Mesothelial cell of epicardium (in vitro differentiated cells): ENCODE data around the gene TMEM98. TPM values are rescaled to one million over a fixed set of nuclear protein-coding genes. Genes with fewer than 3 reads are reported as not detected.

Experiments
- DNase-seq, 2 experiments: peaks; one replicate each; pipeline ENCODE4 v3.0.0; 2021; ENCODE audit warnings: low spot score in 2 of 2; ENCODE audit not compliant: unreplicated experiment in 2 of 2
- H3K27ac Mint-ChIP-seq: 2 replicates; pipeline ENCODE4 v1.8.0; 2021; ENCODE audit warnings: mixed read lengths
- H3K27me3 Mint-ChIP-seq: 2 replicates; pipeline ENCODE4 v1.8.0; 2021; ENCODE audit warnings: low read depth, mixed read lengths
- H3K36me3 Mint-ChIP-seq: 2 replicates; pipeline ENCODE4 v1.8.0; 2021; ENCODE audit warnings: mixed read lengths
- H3K4me1 Mint-ChIP-seq: 2 replicates; pipeline ENCODE4 v1.8.0; 2021; ENCODE audit warnings: mixed read lengths
- H3K4me3 Mint-ChIP-seq: 2 replicates; pipeline ENCODE4 v1.8.0; 2021; ENCODE audit warnings: mild to moderate bottlenecking, moderate library complexity, mixed read lengths
- H3K9me3 Mint-ChIP-seq: 2 replicates; pipeline ENCODE4 v1.8.0; 2021; ENCODE audit warnings: mixed read lengths
- CTCF ChIP-seq: fragments of 200-600 bp; sonication (generic); IDR thresholded peaks from one replicate; pipeline ENCODE4 v1.5.0; 2021; ENCODE audit warnings: antibody characterized with exemption; ENCODE audit not compliant: unreplicated experiment
- total RNA-seq: library from RNA; stranded (reverse); gene quantifications from 3 replicates; pipeline ENCODE4 v1.2.1, GENCODE V29; 2021

Gene TMEM98
- total RNA-seq, 1 donor from 2014 or later, result 205 TPM

GRCh38 chr17:32927201-32927723 lies 691 bp upstream of the TMEM98 start:
- H3K4me1 Mint-ChIP-seq, result peaks cover 12% of the 10 kb centered on the region
- TF ChIP-seq CTCF, result no peak
- H3K27me3 Mint-ChIP-seq, result no peaks in the 10 kb centered on the region
- no peak for DNase-seq
- H3K4me3 Mint-ChIP-seq, result peak overlapping the region; percentile 75
- no peaks in the 10 kb centered on the region for H3K9me3 Mint-ChIP-seq
- peaks cover 7% of the 10 kb centered on the region for H3K36me3 Mint-ChIP-seq
- peak overlapping the region; percentile 91 for H3K27ac Mint-ChIP-seq

GRCh38 chr17:32928586-32929535 lies 908 bp downstream of the TMEM98 start:
- no peak for DNase-seq

GRCh38 chr17:32929588-32929987 lies 1.6 kb downstream of the TMEM98 start:
- no peak for DNase-seq
- Mint-ChIP-seq H3K27me3 (no peaks in the 10 kb centered on the region), H3K4me3 (no peak overlapping the region), H3K27ac (no peak overlapping the region), H3K9me3 (no peaks in the 10 kb centered on the region), H3K36me3 (peaks cover 16% of the 10 kb centered on the region), H3K4me1 (peaks cover 12% of the 10 kb centered on the region)
- TF ChIP-seq CTCF, result no peak

More at GRCh38 chr17:32928586-32929535, 908 bp downstream of the TMEM98 start:
- TF ChIP-seq CTCF, result no peak
- Mint-ChIP-seq H3K4me3 (no peak overlapping the region), H3K4me1 (peaks cover 12% of the 10 kb centered on the region), H3K36me3 (peaks cover 10% of the 10 kb centered on the region), H3K27me3 (no peaks in the 10 kb centered on the region), H3K9me3 (no peaks in the 10 kb centered on the region), H3K27ac (no peak overlapping the region)

- Mint-ChIP-seq H3K4me1 (peaks cover 12% of the 10 kb centered on the region), H3K4me3 (no peak overlapping the region)
Measured at GRCh38 chr17:32930512-32930911, 2.6 kb downstream of the TMEM98 start.

GRCh38 chr17:32931686-32932085 lies 3.7 kb downstream of the TMEM98 start:
- H3K27ac Mint-ChIP-seq, result no peak overlapping the region
- H3K27me3 Mint-ChIP-seq, result no peaks in the 10 kb centered on the region
- H3K36me3 Mint-ChIP-seq, result peaks cover 26% of the 10 kb centered on the region
- TF ChIP-seq CTCF, result no peak
- H3K9me3 Mint-ChIP-seq, result no peaks in the 10 kb centered on the region
- H3K4me1 Mint-ChIP-seq, result peaks cover 18% of the 10 kb centered on the region
- no peak for DNase-seq
- no peak overlapping the region for H3K4me3 Mint-ChIP-seq

More at GRCh38 chr17:32930512-32930911, 2.6 kb downstream of the TMEM98 start:
- Mint-ChIP-seq H3K9me3 (no peaks in the 10 kb centered on the region), H3K36me3 (peaks cover 20% of the 10 kb centered on the region), H3K27me3 (no peaks in the 10 kb centered on the region), H3K27ac (no peak overlapping the region)
- no peak for DNase-seq
- TF ChIP-seq CTCF, result no peak
